Measurements from ENCODE around the gene HLF. TPM values are rescaled to one million over a fixed set of nuclear protein-coding genes. Genes with fewer than 3 reads are reported as not detected.
A peak's percentile ranks its signal among the peaks of the same experiment; 100 is the strongest.

The HLF gene
- total and polyA plus RNA-seq, 7 experiments from 2014 or later, result 0.18 to 2.6 (median 0.36) TPM; not detected in 1

DNA sequence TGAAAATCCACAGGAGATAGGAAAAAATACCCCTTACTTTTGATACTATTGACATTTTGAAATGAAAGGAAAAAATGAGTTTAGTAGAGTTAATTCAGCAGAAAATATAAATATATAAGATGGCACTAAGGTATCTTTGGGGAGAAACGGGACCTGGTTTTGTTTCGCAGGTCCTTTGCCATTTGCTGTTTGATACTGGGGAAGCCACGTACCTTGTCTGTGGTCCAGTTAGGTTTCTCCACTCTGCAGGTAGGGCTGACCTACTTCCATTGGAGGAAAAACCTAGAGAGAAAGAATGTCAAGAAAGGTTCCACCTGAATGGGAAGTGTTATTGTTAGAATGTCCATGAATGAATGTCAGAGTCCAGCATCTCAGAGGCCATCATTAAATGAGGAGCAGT, 48.1 kb downstream of the HLF start:
- DNase-seq, result no peak
- H3K4me3 Mint-ChIP-seq, result no peak overlapping the region
- peaks cover 0 to 6% (median 0%) of the 10 kb centered on the region in 5 donors for H3K36me3 Mint-ChIP-seq
- H3K9me3 ChIP-seq (ENCODE audit: control insufficient read depth in 2 of 3, low read length in 3 of 3), result no peaks in the 10 kb centered on the region
- H3K9me3 Mint-ChIP-seq, result peaks cover 0 to 5% (median 0%) of the 10 kb centered on the region in 11 donors
- H3K27me3 ChIP-seq (ENCODE audit: control insufficient read depth in 2 of 2, insufficient read depth in 2 of 2, low read length in 2 of 2), result no peaks in the 10 kb centered on the region
- ChIA-PET CTCF (no interaction called here), POLR2A (no interaction called here)
- H3K27me3 Mint-ChIP-seq, result peaks cover 6 to 17% (median 9%) of the 10 kb centered on the region in 5 donors
- no peak for ATAC-seq
- no peaks in the 10 kb centered on the region for H3K36me3 ChIP-seq (ENCODE audit: control insufficient read depth in 2 of 3, insufficient read depth in 3 of 3, low read length in 3 of 3)
- intact Hi-C loops (cut with micrococcal nuclease), result no loop called here
- no peak overlapping the region for H3K27ac Mint-ChIP-seq
- no peaks in the 10 kb centered on the region for H3K4me1 ChIP-seq (ENCODE audit: control insufficient read depth in 2 of 2, insufficient read depth in 2 of 2, low read length in 2 of 2)
- H3K27ac ChIP-seq (ENCODE audit: low read depth, low read length), result no peak overlapping the region
- H3K4me3 ChIP-seq (ENCODE audit: low read length), result no peak overlapping the region
- H3K4me1 Mint-ChIP-seq, result peaks cover 0 to 22% (median 0%) of the 10 kb centered on the region in 7 donors

DNA sequence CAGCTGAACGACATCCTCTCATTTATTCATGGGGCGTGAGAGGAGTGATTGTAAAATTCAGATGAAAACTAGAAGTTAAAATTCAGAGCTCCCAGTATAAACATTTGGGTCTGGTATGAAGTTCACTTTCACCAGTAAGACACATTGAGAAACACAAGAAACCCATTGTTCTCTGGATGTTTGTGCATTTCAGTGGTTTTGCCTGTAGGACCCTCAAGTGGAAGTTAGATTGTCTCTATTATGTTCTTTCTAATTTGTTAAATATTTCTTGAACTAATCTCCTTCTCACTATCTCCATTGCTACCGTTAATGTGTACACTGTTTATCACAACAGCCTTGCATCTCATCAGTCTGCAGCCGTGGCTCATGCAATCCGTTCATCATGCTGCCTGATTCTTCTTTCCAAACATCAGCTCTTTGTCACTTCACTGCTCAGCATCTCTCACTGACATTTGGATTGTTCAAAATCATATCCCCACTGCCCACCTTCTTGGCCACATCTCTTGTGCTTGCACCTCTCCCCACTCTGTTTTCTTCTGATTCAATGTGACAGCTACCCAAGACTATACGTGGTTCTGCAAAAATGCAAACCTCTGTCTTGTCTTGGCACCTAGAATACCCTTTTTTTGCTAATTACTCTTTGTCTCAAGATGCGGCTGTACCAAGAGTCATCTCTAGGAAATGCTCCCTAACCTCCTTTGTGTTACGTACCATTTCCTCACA, 49.5 kb downstream of the HLF start:
- peaks cover 0 to 6% (median 0%) of the 10 kb centered on the region in 5 donors for H3K36me3 Mint-ChIP-seq
- no peak overlapping the region for H3K4me3 ChIP-seq (ENCODE audit: low read length)
- POLR2A ChIA-PET, result no interaction called here
- H3K27ac ChIP-seq (ENCODE audit: low read depth, low read length), result no peak overlapping the region
- H3K27me3 Mint-ChIP-seq, result peaks cover 3 to 11% (median 4%) of the 10 kb centered on the region in 5 donors
- CTCF ChIA-PET, result no interaction called here
- intact Hi-C loops (cut with micrococcal nuclease), result loop anchor here in 1 of 2 donors (1.0 kb wide), 1 partner anchor 30 kb away; no protein-coding TSS in a partner anchor
- peaks cover 0 to 5% (median 0%) of the 10 kb centered on the region in 11 donors for H3K9me3 Mint-ChIP-seq
- peak overlapping the region in 1 of 9 donors; percentile 67 for H3K27ac Mint-ChIP-seq
- ATAC-seq (no peak), DNase-seq (no peak)
- H3K4me3 Mint-ChIP-seq, result peak overlapping the region in 1 of 10 donors; percentile 18
- peaks cover 0 to 22% (median 0%) of the 10 kb centered on the region in 7 donors for H3K4me1 Mint-ChIP-seq
- no peaks in the 10 kb centered on the region for H3K27me3 ChIP-seq (ENCODE audit: control insufficient read depth in 2 of 2, insufficient read depth in 2 of 2, low read length in 2 of 2)
- no peaks in the 10 kb centered on the region for H3K4me1 ChIP-seq (ENCODE audit: control insufficient read depth in 2 of 2, insufficient read depth in 2 of 2, low read length in 2 of 2)
- no peaks in the 10 kb centered on the region for H3K36me3 ChIP-seq (ENCODE audit: control insufficient read depth in 2 of 3, insufficient read depth in 3 of 3, low read length in 3 of 3)
- no peaks in the 10 kb centered on the region for H3K9me3 ChIP-seq (ENCODE audit: control insufficient read depth in 2 of 3, low read length in 3 of 3)

DNA sequence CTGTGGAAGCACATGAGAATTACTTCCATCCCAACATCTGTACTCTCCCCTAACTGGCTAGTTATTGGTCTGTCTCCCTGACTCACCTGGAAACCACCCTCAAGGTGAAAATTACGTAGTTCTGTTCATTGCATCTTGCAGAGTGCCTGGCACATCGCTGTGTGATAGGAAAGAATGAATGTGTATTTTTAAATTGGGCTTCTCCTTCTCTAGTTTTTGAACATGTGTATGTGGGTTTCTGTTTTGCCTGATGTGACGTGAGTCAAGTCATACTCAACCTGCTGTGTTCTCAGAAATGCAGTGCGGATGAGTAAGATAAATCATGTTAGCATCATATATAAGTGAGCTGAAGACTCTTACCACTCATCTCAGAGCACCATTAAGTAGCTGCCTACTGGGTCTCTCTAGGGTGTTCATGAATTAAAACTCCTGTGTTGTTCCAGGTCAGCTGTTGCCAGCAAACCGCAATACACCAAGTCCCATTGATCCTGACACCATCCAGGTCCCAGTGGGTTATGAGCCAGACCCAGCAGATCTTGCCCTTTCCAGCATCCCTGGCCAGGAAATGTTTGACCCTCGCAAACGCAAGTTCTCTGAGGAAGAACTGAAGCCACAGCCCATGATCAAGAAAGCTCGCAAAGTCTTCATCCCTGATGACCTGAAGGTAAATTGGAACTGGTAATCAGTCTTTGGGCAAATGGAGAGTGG, 50.2 kb downstream of the HLF start:
- peaks cover 0 to 22% (median 0%) of the 10 kb centered on the region in 7 donors for H3K4me1 Mint-ChIP-seq
- Histone ChIP-seq H3K36me3 (ENCODE audit: control insufficient read depth in 2 of 3, insufficient read depth in 3 of 3, low read length in 3 of 3) (no peaks in the 10 kb centered on the region), H3K9me3 (ENCODE audit: control insufficient read depth in 2 of 3, low read length in 3 of 3) (no peaks in the 10 kb centered on the region), H3K4me1 (ENCODE audit: control insufficient read depth in 2 of 2, insufficient read depth in 2 of 2, low read length in 2 of 2) (no peaks in the 10 kb centered on the region), H3K4me3 (ENCODE audit: low read length) (no peak overlapping the region), H3K27me3 (ENCODE audit: control insufficient read depth in 2 of 2, insufficient read depth in 2 of 2, low read length in 2 of 2) (no peaks in the 10 kb centered on the region), H3K27ac (ENCODE audit: low read depth, low read length) (no peak overlapping the region)
- no peak for ATAC-seq
- peaks cover 0 to 9% (median 2%) of the 10 kb centered on the region in 5 donors for H3K27me3 Mint-ChIP-seq
- POLR2A ChIA-PET, result no interaction called here
- DNase-seq, result no peak
- peaks cover 0 to 5% (median 0%) of the 10 kb centered on the region in 5 donors for H3K36me3 Mint-ChIP-seq
- intact Hi-C loops (cut with micrococcal nuclease), result loop anchor here in 1 of 2 donors (1.0 kb wide), 1 partner anchor 29 kb away; no protein-coding TSS in a partner anchor
- H3K27ac Mint-ChIP-seq, result peak overlapping the region in 1 of 9 donors; percentile 67
- peak overlapping the region in 1 of 10 donors; percentile 18 for H3K4me3 Mint-ChIP-seq
- H3K9me3 Mint-ChIP-seq, result peaks cover 0 to 5% (median 0%) of the 10 kb centered on the region in 11 donors
- CTCF ChIA-PET, result no interaction called here

DNA sequence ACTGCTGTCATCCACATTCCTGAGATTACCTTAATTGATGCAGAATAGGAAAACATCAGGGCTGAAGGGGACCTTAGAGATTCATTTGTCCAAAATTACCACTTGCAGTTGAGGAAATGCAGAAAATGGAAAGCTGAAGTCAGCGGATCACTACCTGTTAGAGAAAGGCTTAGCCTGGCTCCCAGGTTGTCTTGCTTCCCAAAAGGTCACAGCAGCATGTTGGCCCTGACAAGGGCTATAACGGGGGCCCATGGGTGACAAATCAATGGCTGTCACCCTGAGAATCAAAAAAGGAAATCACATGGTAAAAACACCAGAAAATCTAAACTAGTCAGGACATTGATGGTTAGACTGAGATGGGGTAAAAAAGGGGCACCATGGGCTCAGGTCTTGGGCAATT, 51.7 kb downstream of the HLF start:
- ChIA-PET POLR2A (no interaction called here), CTCF (no interaction called here)
- Histone ChIP-seq H3K4me3 (ENCODE audit: low read length) (no peak overlapping the region), H3K27ac (ENCODE audit: low read depth, low read length) (no peak overlapping the region), H3K9me3 (ENCODE audit: control insufficient read depth in 2 of 3, low read length in 3 of 3) (no peaks in the 10 kb centered on the region), H3K27me3 (ENCODE audit: control insufficient read depth in 2 of 2, insufficient read depth in 2 of 2, low read length in 2 of 2) (no peaks in the 10 kb centered on the region), H3K36me3 (ENCODE audit: control insufficient read depth in 2 of 3, insufficient read depth in 3 of 3, low read length in 3 of 3) (no peaks in the 10 kb centered on the region), H3K4me1 (ENCODE audit: control insufficient read depth in 2 of 2, insufficient read depth in 2 of 2, low read length in 2 of 2) (no peaks in the 10 kb centered on the region)
- Mint-ChIP-seq H3K27me3 (peaks cover 0 to 6% (median 0%) of the 10 kb centered on the region in 5 donors), H3K36me3 (peaks cover 0 to 5% (median 0%) of the 10 kb centered on the region in 5 donors), H3K9me3 (peaks cover 0 to 5% (median 0%) of the 10 kb centered on the region in 11 donors), H3K4me1 (peaks cover 0 to 22% (median 0%) of the 10 kb centered on the region in 7 donors), H3K27ac (no peak overlapping the region), H3K4me3 (no peak overlapping the region)
- intact Hi-C loops (cut with micrococcal nuclease), result no loop called here
- ATAC-seq (no peak), DNase-seq (no peak)

DNA sequence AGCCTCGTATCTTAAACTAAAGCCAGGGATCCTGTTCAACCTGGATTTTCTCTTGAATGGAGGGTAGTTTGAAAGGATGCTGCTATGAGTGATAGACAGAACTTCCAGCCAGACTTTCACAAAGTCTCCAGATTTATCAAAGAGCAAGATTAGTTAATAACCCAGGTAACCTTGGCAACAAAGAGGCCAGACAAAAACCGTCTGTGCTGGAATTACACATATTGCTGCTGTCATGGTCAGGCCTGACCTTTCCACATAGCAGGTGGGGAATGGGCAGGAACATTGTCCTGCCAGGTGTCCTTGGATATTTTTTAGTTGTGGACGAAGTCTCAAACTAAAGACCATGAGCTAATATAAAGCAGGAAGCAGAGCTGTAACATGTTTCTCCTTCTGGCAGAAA, 52.5 kb downstream of the HLF start:
- Histone ChIP-seq H3K4me1 (ENCODE audit: control insufficient read depth in 2 of 2, insufficient read depth in 2 of 2, low read length in 2 of 2) (no peaks in the 10 kb centered on the region), H3K27ac (ENCODE audit: low read depth, low read length) (no peak overlapping the region), H3K4me3 (ENCODE audit: low read length) (no peak overlapping the region), H3K36me3 (ENCODE audit: control insufficient read depth in 2 of 3, insufficient read depth in 3 of 3, low read length in 3 of 3) (no peaks in the 10 kb centered on the region), H3K27me3 (ENCODE audit: control insufficient read depth in 2 of 2, insufficient read depth in 2 of 2, low read length in 2 of 2) (no peaks in the 10 kb centered on the region), H3K9me3 (ENCODE audit: control insufficient read depth in 2 of 3, low read length in 3 of 3) (no peaks in the 10 kb centered on the region)
- peaks cover 0 to 22% (median 0%) of the 10 kb centered on the region in 7 donors for H3K4me1 Mint-ChIP-seq
- peaks cover 0 to 6% (median 0%) of the 10 kb centered on the region in 5 donors for H3K27me3 Mint-ChIP-seq
- H3K27ac Mint-ChIP-seq, result no peak overlapping the region
- CTCF ChIA-PET, result no interaction called here
- H3K4me3 Mint-ChIP-seq, result no peak overlapping the region
- POLR2A ChIA-PET, result no interaction called here
- H3K36me3 Mint-ChIP-seq, result peaks cover 0 to 5% (median 0%) of the 10 kb centered on the region in 5 donors
- intact Hi-C loops (cut with micrococcal nuclease), result no loop called here
- peaks cover 0 to 5% (median 0%) of the 10 kb centered on the region in 11 donors for H3K9me3 Mint-ChIP-seq
- DNase-seq, result no peak
- ATAC-seq, result no peak

DNA sequence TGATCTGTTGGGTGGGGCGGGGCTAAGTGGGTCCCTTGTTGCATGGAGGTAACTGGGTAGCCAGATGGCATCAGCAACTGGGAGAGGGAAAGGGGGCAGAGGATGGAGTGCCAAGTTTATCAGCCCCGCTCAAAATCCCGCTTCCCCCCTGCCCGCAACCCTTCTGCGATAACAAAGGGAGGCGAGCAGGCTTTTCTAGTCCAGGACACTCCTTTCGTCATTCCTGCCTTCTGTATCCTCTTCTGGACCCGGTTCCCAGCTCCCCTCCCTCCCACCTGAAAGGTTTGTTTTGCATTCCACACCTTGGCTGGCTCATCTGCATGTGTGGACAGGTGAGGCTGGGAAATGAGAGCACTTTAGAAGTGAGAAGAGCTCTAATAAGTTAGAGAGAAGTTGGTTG, 53.3 kb downstream of the HLF start:
- POLR2A ChIA-PET, result no interaction called here
- no peak overlapping the region for H3K27ac Mint-ChIP-seq
- peaks cover 0 to 4% (median 0%) of the 10 kb centered on the region in 5 donors for H3K27me3 Mint-ChIP-seq
- Histone ChIP-seq H3K4me3 (ENCODE audit: low read length) (no peak overlapping the region), H3K27me3 (ENCODE audit: control insufficient read depth in 2 of 2, insufficient read depth in 2 of 2, low read length in 2 of 2) (no peaks in the 10 kb centered on the region), H3K27ac (ENCODE audit: low read depth, low read length) (no peak overlapping the region), H3K9me3 (ENCODE audit: control insufficient read depth in 2 of 3, low read length in 3 of 3) (no peaks in the 10 kb centered on the region), H3K36me3 (ENCODE audit: control insufficient read depth in 2 of 3, insufficient read depth in 3 of 3, low read length in 3 of 3) (no peaks in the 10 kb centered on the region), H3K4me1 (ENCODE audit: control insufficient read depth in 2 of 2, insufficient read depth in 2 of 2, low read length in 2 of 2) (no peaks in the 10 kb centered on the region)
- peaks cover 0 to 21% (median 0%) of the 10 kb centered on the region in 7 donors for H3K4me1 Mint-ChIP-seq
- DNase-seq, result no peak
- no peak for ATAC-seq
- no peak overlapping the region for H3K4me3 Mint-ChIP-seq
- CTCF ChIA-PET, result no interaction called here
- H3K36me3 Mint-ChIP-seq, result peaks cover 0 to 4% (median 0%) of the 10 kb centered on the region in 5 donors
- intact Hi-C loops (cut with micrococcal nuclease), result no loop called here
- peaks cover 0 to 4% (median 0%) of the 10 kb centered on the region in 11 donors for H3K9me3 Mint-ChIP-seq
